Fibroblast of peridontal ligament (primary cell): ENCODE data around the gene SH2D1B.

Source experiments
- DNase-seq: peaks from one replicate; pipeline ENCODE4 v3.0.0-alpha.2; 2010; ENCODE audit errors: extremely low read depth

SH2D1B gene

GRCh38 chr1:162381941-162382750 lies 29.8 kb downstream of the SH2D1B start:
- no peak for DNase-seq

DNA sequence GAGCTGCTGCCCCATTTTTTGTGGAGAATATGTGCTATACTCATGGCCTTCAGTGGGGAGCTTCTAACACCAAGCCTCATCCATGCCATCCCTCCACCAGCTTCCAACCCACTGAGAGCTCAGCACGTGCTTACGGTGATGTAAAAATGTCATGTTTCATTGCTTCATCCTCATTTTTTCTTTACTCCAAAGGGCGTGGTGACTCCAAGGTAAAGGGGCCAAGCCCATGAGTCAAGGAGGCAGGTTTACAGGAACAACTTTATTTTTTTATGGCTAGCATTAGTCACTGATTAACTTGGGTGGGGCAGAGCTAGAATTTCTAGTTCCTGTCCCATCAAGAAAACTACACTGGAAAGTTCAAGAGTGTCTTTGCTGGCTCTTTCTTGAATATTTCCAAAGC lies 30.6 kb downstream of the SH2D1B start, which contains the start of gene C1orf226:
TSS of gene C1orf226 (plus strand) at position 346 of the 400 bp plus-strand sequence. CDS start 174 bp downstream, outside the sequence.
- DNase-seq: no peak

GRCh38 chr1:162380061-162380846 lies 31.7 kb downstream of the SH2D1B start:
- DNase-seq: no peak

DNA sequence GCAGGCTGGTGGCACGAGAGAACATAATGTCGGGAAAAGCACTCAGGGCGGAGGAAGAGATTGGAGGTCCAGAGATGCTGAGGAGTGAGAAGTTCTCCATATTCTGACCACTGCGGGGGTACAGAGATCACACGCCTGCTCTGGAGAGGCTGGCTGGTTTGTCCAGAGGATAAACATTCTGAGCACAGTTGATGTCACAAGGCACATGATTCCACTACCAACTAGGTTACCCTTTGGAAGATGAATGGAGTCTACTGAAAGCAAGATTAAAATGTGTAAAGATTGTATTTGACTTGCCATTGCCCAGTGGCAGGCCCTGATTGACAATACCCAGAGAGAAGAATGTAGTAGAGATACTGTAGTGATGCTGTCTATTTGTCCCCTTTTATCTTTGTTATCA lies 35.2 kb downstream of the SH2D1B start, which contains the start of gene SPATA46:
TSS of gene SPATA46 (minus strand) at position 164 of the 400 bp plus-strand sequence. CDS start at position 100, 64 bp downstream.
- no peak for DNase-seq

DNA sequence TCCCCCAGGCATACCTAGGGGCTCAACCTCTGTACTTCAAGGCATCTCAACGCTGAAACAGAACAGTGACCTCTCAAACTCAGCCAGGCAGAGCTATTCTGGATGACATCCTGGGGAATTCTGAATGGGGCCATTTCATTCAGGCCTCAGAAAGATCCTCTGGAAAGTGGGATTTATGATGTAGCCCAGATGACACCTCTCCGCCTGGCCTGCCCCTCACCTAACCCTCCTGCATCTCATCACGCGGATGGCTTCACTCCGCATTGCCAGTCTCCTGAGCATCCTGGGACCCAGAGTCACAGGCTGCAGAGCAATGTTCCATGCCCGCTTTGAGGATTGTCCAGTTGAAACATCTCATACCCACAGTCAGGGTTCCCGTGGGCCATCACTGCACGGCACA lies 36.5 kb downstream of the SH2D1B start:
- no peak for DNase-seq

- DNase-seq: no peak
These were observed 37.5 kb downstream of the SH2D1B start for GRCh38 chr1:162374406-162374805.

- no peak for DNase-seq
These were observed 38.2 kb downstream of the SH2D1B start for GRCh38 chr1:162373541-162374260.

- no peak for DNase-seq
These were observed 38.9 kb downstream of the SH2D1B start for GRCh38 chr1:162373072-162373427.

DNA sequence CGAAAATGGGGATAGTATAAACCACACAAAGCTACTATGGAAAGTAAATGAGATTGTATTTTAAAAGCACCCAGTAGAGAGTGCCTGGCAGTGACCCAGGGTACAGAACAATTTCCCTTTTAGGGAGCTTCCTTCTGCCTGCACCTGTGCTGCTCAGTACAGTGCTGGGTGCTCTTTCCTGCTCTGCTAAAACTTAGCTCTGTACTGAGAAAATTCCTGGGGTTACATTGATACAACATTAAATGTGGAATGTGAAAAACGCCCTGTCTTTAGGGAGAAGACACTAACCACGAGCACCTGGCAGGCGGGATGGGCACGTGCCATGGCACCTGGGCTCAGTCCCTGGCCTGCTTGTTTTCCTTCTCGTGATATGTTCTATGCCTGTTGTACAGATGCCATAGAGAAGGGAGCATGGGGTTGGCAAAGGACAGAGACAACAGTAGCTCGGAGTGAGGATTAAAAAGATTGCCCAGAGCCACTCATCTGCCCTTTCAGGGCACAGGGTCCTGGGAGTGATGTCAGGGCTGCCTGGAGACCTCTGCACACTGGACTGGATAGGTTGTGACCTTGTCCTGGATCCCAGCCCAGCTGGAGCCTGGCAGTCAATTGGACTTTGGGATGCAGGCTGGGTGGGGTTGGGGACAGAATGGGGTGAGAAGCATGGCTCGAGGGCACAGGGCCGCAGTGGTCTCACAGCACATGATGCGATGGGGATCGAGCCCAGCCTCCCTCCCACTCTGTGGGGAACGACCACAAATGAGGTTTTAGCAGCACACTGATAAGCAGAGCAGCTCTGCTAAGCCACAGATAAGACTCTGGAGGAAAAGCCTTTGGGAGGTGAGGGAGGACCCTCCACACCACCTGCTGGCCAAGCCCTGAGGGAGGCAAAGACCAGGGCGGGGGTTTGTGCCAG lies 39.5 kb downstream of the SH2D1B start:
- no peak for DNase-seq

GRCh38 chr1:162371611-162372010 lies 40.3 kb downstream of the SH2D1B start:
- DNase-seq: no peak

DNA sequence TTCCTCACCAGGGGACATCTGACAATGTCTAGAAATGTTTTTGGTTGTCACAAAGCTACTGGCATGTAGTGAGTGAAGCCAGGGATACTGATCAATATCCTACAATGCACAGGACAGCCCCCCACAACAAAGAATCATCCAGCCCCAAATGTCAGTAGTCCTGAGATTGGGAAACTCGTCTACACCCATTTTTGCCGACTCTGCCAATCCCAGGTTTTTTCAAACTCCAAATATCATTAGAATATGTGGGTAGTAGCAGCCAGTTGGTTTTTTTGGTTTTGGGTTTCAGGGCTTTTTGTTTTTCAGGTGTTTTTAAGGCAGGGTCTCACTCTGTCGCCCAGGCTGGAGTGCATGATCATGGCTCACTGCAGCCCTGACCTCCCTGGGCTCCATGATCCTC lies 41.2 kb downstream of the SH2D1B start:
- DNase-seq: no peak

GRCh38 chr1:162370161-162370560 lies 41.8 kb downstream of the SH2D1B start:
- no peak for DNase-seq

- no peak for DNase-seq
These were observed 42.4 kb downstream of the SH2D1B start for GRCh38 chr1:162369571-162369970.

DNA sequence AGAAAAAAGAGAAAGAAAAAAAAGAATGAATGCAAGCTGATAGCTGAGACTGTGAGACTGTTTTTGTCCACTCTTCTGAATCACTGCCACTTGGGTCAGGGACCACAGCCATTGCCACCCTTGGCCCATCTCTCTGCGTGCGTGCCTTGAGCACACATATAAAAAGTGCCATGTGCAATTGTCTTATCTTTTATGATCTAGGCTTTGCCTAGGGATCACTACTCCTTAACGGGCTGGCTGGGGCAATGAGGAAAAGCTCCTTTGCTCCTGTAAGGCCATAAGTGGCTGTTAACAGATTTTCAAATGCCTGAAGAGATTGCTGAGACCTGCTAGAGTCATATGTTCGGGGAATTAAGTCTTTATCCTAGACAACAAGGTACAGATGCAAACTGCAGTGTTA lies 43.5 kb downstream of the SH2D1B start:
- DNase-seq: no peak

- DNase-seq: no peak
These were observed 44.2 kb downstream of the SH2D1B start for GRCh38 chr1:162367772-162368171.

- no peak for DNase-seq
These were observed 44.9 kb downstream of the SH2D1B start for GRCh38 chr1:162367073-162367472.

GRCh38 chr1:162366671-162367070 lies 45.3 kb downstream of the SH2D1B start:
- DNase-seq: no peak

- DNase-seq: no peak
These were observed 45.8 kb downstream of the SH2D1B start for GRCh38 chr1:162366149-162366548.

DNA sequence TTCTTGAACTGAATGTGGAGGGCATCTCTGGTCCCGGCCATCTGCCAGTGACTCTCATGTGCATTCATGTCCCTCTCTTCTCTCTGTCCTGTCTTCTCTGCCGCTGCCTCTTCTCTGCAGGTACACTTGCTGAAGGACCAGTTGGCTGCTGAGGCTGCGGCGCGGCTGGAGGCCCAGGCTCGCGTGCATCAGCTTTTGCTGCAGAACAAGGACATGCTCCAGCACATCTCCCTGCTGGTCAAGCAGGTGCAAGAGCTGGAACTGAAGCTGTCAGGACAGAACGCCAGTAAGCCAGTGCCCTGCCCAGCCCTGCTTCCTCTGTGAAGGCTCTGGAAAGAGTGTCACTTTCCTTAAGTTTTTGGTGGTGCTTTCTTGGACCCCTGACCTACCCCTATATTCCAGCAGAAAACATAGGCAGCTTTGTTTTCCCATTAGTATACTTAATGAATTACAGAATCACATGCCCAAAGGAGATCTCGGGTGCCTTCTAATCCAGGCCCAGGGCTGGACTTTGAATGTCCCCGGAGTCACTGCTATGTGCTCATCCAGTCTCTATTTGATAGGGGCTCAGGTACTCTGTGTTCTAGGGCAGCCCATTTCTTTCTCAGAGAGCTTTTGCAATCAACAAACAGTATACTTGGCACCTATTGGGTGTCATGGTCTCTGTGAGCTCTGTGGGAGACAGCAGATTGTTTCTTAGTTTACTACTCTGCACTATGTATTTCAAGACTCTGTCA lies 46.5 kb downstream of the SH2D1B start:
- no peak for DNase-seq

GRCh38 chr1:162364498-162364897 lies 47.4 kb downstream of the SH2D1B start:
- DNase-seq: no peak
